IMR-90 (cell line): ENCODE data around the gene MAPK13. TPM values are rescaled to one million over a fixed set of nuclear protein-coding genes. Genes with fewer than 3 reads are reported as not detected.
A peak's percentile ranks its signal among the peaks of the same experiment; 100 is the strongest.

Experiments
- ATAC-seq: fragments of 200-7000 bp; cut with Tn5 transposase; 2 replicates; pipeline ENCODE4 v1.9.1; 2020; ENCODE audit warnings: low read depth, mild to moderate bottlenecking, moderate library complexity
- BruUV-seq: library from RNA; stranded (reverse); fragments of 400-500 nt; replicated peaks from 2 replicates; lab custom pipeline; 2021; lab: Mats Ljungman, UMichigan
- CTCF ChIA-PET: fragments of 300-600 bp; formaldehyde crosslinking; extraction: SDS; loops from one replicate; lab custom pipeline; 2021; ENCODE audit warnings: antibody characterized with exemption; lab: Yijun Ruan, JAX
- POLR2A ChIA-PET: fragments of 300-600 bp; sonication (Branson Sonifier 250); formaldehyde crosslinking; loops from one replicate; lab custom pipeline; 2022; ENCODE audit warnings: antibody characterized with exemption; ENCODE audit not compliant: unreplicated experiment; lab: Charles Lee
- DNase-seq: peaks from one replicate; pipeline ENCODE4 v3.0.0; 2013
- H2AFZ ChIP-seq: replicated peaks from 2 replicates; pipeline ENCODE3; 2013; ENCODE audit warnings: low read length, mild to moderate bottlenecking; ENCODE audit not compliant: poor library complexity
- H2AK5ac ChIP-seq: 2 replicates; pipeline ENCODE4 v1.6.1; 2013; ENCODE audit warnings: low read depth, low read length, inconsistent platforms
- H2AK9ac ChIP-seq: replicated peaks from 2 replicates; pipeline ENCODE3; 2013; ENCODE audit warnings: mild to moderate bottlenecking, low read depth, low read length, moderate library complexity; ENCODE audit not compliant: poor library complexity
- H2BK120ac ChIP-seq: 2 replicates; pipeline ENCODE4 v1.6.1; 2013; ENCODE audit warnings: low read depth, low read length, inconsistent platforms
- H2BK15ac ChIP-seq: 3 replicates; pipeline ENCODE4 v1.6.1; 2013; ENCODE audit warnings: low read depth, low read length, inconsistent platforms
- H2BK20ac ChIP-seq: 2 replicates; pipeline ENCODE4 v1.6.1; 2013; ENCODE audit warnings: low read depth, mild to moderate bottlenecking, inconsistent platforms, low read length, moderate library complexity
- H2BK5ac ChIP-seq: 2 replicates; pipeline ENCODE4 v1.6.1; 2013; ENCODE audit warnings: mild to moderate bottlenecking, low read depth, low read length, inconsistent platforms; ENCODE audit not compliant: poor library complexity, severe bottlenecking
- H3K14ac ChIP-seq: replicated peaks from 2 replicates; pipeline ENCODE4 v1.6.1; 2013; ENCODE audit warnings: low read depth, low read length, inconsistent platforms
- H3K18ac ChIP-seq: 2 replicates; pipeline ENCODE4 v1.6.1; 2013; ENCODE audit warnings: low read depth, low read length, control low read depth
- H3K23ac ChIP-seq: 2 replicates; pipeline ENCODE4 v1.6.1; 2013; ENCODE audit warnings: low read depth, low read length, inconsistent platforms
- H3K27ac ChIP-seq: 2 replicates; pipeline ENCODE4 v1.5.1; 2013; ENCODE audit warnings: mild to moderate bottlenecking, control low read depth, low read length; ENCODE audit not compliant: insufficient read depth
- H3K27me3 ChIP-seq: 2 replicates; pipeline ENCODE4 v1.6.1; 2013; ENCODE audit warnings: low read length; ENCODE audit not compliant: control insufficient read depth, insufficient read depth
- H3K36me3 ChIP-seq: 2 replicates; pipeline ENCODE4 v1.6.1; 2013; ENCODE audit warnings: low read length, mixed read lengths; ENCODE audit not compliant: control insufficient read depth, insufficient read depth
- H3K4ac ChIP-seq: 2 replicates; pipeline ENCODE4 v1.6.1; 2013; ENCODE audit warnings: low read depth, low read length, inconsistent platforms
- H3K4me1 ChIP-seq: 2 replicates; pipeline ENCODE4 v1.6.1; 2013; ENCODE audit warnings: low read length, mixed read lengths; ENCODE audit not compliant: control insufficient read depth, insufficient read depth
- H3K4me2 ChIP-seq: 2 replicates; pipeline ENCODE4 v1.6.1; 2013; ENCODE audit warnings: low read depth, mild to moderate bottlenecking, control low read depth, low read length, moderate library complexity
- H3K4me3 ChIP-seq: 2 replicates; pipeline ENCODE4 v1.5.1; 2013; ENCODE audit warnings: low read depth, mild to moderate bottlenecking, control low read depth, low read length, moderate library complexity; ENCODE audit not compliant: insufficient read depth
- H3K56ac ChIP-seq: 2 replicates; pipeline ENCODE4 v1.6.1; 2013; ENCODE audit warnings: low read length, inconsistent platforms; ENCODE audit not compliant: insufficient read depth; ENCODE audit errors: extremely low read depth
- H3K79me1 ChIP-seq, 2 experiments: 2 replicates each; pipeline ENCODE4 v1.6.1; 2013; ENCODE audit warnings: low read length in 2 of 2, inconsistent platforms in 1 of 2, low read depth in 1 of 2
- H3K9ac ChIP-seq: 2 replicates; pipeline ENCODE4 v1.6.1; 2013; ENCODE audit warnings: low read depth, low read length, control low read depth
- H3K9me1 ChIP-seq: 2 replicates; pipeline ENCODE4 v1.6.1; 2013; ENCODE audit warnings: low read length, inconsistent platforms; ENCODE audit not compliant: insufficient read depth
- H3K9me3 ChIP-seq: 2 replicates; pipeline ENCODE4 v1.6.1; 2013; ENCODE audit warnings: low read length; ENCODE audit not compliant: control insufficient read depth, insufficient read depth
- H4K20me1 ChIP-seq: 2 replicates; pipeline ENCODE4 v1.6.1; 2013; ENCODE audit warnings: low read length, inconsistent platforms; ENCODE audit not compliant: insufficient read depth
- H4K5ac ChIP-seq: 2 replicates; pipeline ENCODE4 v1.6.1; 2013; ENCODE audit warnings: mild to moderate bottlenecking, low read depth, low read length, control low read depth
- H4K8ac ChIP-seq, 2 experiments: 2 replicates each; pipeline ENCODE4 v1.6.1; 2013; ENCODE audit warnings: low read depth in 2 of 2, low read length in 2 of 2, control low read depth in 1 of 2, inconsistent platforms in 1 of 2
- H4K91ac ChIP-seq: 2 replicates; pipeline ENCODE4 v1.6.1; 2013; ENCODE audit warnings: low read depth, low read length, inconsistent platforms; ENCODE audit not compliant: insufficient read depth
- FOS ChIP-seq: fragments of 150-350 bp; IDR thresholded peaks from 2 replicates; pipeline ENCODE4 v1.6.1; 2016; ENCODE audit warnings: low read depth, low read length
- MAFK ChIP-seq: IDR thresholded peaks from 2 replicates; pipeline ENCODE4 v1.6.1; 2012; ENCODE audit warnings: low read depth, low read length, improper control_type of control experiment
- POLR2A ChIP-seq: IDR thresholded peaks from 2 replicates; pipeline ENCODE4 v1.6.1; 2012; ENCODE audit warnings: mild to moderate bottlenecking, low read depth, low read length
- WGBS, 2 experiments: methylation state at CpG; one replicate each; pipeline versions ENCODE4 v1.1.5 to v1.1.7; 2013; ENCODE audit warnings: missing lambda C conversion rate in 2 of 2; ENCODE audit not compliant: insufficient read length in 1 of 2; ENCODE audit errors: extremely low coverage in 2 of 2; 5-methylcytosine and 5-hydroxymethylcytosine counted together
- dilution Hi-C: fragments of 300-500 bp; cut with HindIII; formaldehyde crosslinking; loops from one replicate; pipeline ENCODE4 v1.14.3; 2018; ENCODE audit warnings: low sequenced_read_pairs; ENCODE audit not compliant: unreplicated experiment
- in situ Hi-C: fragments of 300-500 bp; cut with MboI; formaldehyde crosslinking; loops from 3 replicates; pipeline ENCODE4 v1.14.3; 2019; ENCODE audit warnings: low sequenced_read_pairs, inconsistent platforms, mixed read lengths
- intact Hi-C: fragments of 100-400 bp; cut with micrococcal nuclease; formaldehyde crosslinking; loops from 2 replicates; pipeline ENCODE4 v1.10.0; 2022
- polyA plus RNA-seq, 3 experiments: library from polyadenylated mRNA; depleted of rRNA; stranded (reverse); fragments of >200 nt; gene quantifications; 2 replicates each; pipeline ENCODE4 v1.2.3, GENCODE V29; 2012; ENCODE audit warnings: low replicate concordance in 1 of 3
- total RNA-seq: library from RNA; depleted of rRNA; stranded (reverse); fragments of >200 nt; gene quantifications from 2 replicates; pipeline ENCODE4 v1.2.3, GENCODE V29; 2012
- TF ChIP-seq, protein P1 (sequence below): fragments of 150-350 bp; IDR thresholded peaks from 2 replicates; pipeline ENCODE4 v1.6.1; 2017; ENCODE audit warnings: mild to moderate bottlenecking, antibody characterized with exemption, low read length, low read depth

Gene MAPK13
- total and polyA plus RNA-seq, 2 of the 4 experiments (the other 2 are of a cell fraction), result 2.0 to 2.9 TPM

DNA sequence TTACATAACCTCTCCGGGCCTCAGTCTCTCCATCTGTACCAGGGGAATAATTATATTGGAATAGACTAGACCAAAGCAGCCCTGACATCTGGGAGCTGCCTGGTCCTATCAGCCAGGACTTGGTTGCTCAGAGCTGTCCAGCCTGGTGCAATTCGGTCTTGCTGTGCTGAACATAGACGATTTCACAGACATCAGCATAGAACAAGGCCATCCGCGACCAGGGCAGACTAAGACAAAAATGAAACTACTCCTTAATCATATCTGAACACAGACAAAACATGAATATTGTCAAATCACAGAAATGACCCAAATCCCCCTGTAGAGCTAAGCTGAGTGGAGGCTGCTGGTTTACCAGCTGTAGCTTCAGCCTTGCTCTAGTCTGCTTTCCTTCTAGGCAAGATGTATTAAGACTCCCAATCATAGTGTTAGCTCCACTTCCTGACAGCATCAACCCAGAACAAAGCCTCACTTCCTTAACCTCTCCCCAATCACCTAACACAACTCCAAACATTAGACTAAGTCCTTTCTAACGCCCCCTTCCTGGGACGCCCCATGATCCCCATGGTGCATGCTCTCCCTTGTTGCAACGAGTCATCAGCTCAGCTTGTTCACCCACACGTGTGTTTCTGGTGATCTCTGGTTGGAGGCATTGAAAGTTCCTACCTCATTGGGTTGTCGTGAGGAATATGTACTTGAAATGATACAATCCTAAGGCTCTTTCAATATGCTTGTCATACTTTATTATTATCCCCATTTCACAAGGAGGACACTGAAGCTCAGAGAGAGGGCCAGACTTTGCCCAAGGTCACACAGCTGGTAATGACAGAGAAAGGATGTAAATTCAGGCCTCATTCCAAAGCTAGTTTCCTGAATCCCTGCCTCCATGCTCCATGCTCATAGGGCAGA is 3.5 kb upstream of the MAPK13 start:
- H4K91ac ChIP-seq, result peak overlapping the region; percentile 76
- H3K27ac ChIP-seq, result peak overlapping the region; percentile 65
- peak overlapping the region; percentile 27 for H4K5ac ChIP-seq
- dilution Hi-C loops, result no loop called here
- H4K8ac ChIP-seq, result peak overlapping the region; percentile 78 to 90
- H2AFZ ChIP-seq, result peak overlapping the region; percentile 79
- H3K4me1 ChIP-seq, result peaks cover 29% of the 10 kb centered on the region
- no peak overlapping the region for H3K9ac ChIP-seq
- POLR2A ChIA-PET, result no interaction called here
- peaks cover 32% of the 10 kb centered on the region for H3K9me1 ChIP-seq
- peak overlapping the region; percentile 91 for H3K14ac ChIP-seq
- H3K79me1 ChIP-seq, result peaks cover 0 to 18% of the 10 kb centered on the region in 2 experiments; a peak in 1 of 4 replicates
- CTCF ChIA-PET, result interaction anchor here (1.2 to 1.5 kb wide), 2 partner anchors 32 to 233 kb away, joined by 3 read pairs; no protein-coding TSS in a partner anchor
- H2BK20ac ChIP-seq, result peak overlapping the region; percentile 95
- no peaks in the 10 kb centered on the region for H3K27me3 ChIP-seq
- no peaks in the 10 kb centered on the region for H3K36me3 ChIP-seq
- no peaks in the 10 kb centered on the region for H3K9me3 ChIP-seq
- H3K18ac ChIP-seq, result peak overlapping the region; percentile 54
- DNase-seq (peak; percentile 69), ATAC-seq (peak; percentile 1)
- H3K4ac ChIP-seq, result peak overlapping the region; percentile 97
- 0 out of 2 replicates have a peak, but pooled peaks have one; percentile 21 for TF ChIP-seq FOS
- TF ChIP-seq POLR2A, result 0 out of 2 replicates have a peak, but pooled peaks have one; percentile 27
- TF ChIP-seq, protein P1, sequence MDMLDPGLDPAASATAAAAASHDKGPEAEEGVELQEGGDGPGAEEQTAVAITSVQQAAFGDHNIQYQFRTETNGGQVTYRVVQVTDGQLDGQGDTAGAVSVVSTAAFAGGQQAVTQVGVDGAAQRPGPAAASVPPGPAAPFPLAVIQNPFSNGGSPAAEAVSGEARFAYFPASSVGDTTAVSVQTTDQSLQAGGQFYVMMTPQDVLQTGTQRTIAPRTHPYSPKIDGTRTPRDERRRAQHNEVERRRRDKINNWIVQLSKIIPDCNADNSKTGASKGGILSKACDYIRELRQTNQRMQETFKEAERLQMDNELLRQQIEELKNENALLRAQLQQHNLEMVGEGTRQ, result peak; percentile 64
- TF ChIP-seq MAFK, result no peak
- peak overlapping the region; percentile 95 for H2AK5ac ChIP-seq
- H3K4me2 ChIP-seq, result no peak overlapping the region
- peak overlapping the region; percentile 95 for H2BK120ac ChIP-seq
- H2BK15ac ChIP-seq, result peak overlapping the region; percentile 81
- BruUV-seq, result no TSS peak
- WGBS, 2 experiments, result 100% methylated on average over 1 of the region's 10 CpGs; no CpG with 5 or more reads in 1 of the 2 experiments
- peak overlapping the region; percentile 86 for H3K23ac ChIP-seq
- intact Hi-C loops, result no loop called here
- in situ Hi-C loops, result loop anchor here (5.0 kb wide), 1 partner anchor 230 kb away; no protein-coding TSS in a partner anchor
- peak overlapping the region; percentile 19; the same call in 1 of the 2 replicates for H3K56ac ChIP-seq
- H2AK9ac ChIP-seq, result peak overlapping the region; percentile 93
- H2BK5ac ChIP-seq, result peak overlapping the region; percentile 86
- no peak overlapping the region for H3K4me3 ChIP-seq
- no peaks in the 10 kb centered on the region for H4K20me1 ChIP-seq
